KG1 (cell line): ENCODE data around the gene FCRLA.

Source experiments
- DNase-seq: peaks from one replicate; lab custom pipeline; 2025; lab: John Stamatoyannopoulos, UW

Gene FCRLA

DNA sequence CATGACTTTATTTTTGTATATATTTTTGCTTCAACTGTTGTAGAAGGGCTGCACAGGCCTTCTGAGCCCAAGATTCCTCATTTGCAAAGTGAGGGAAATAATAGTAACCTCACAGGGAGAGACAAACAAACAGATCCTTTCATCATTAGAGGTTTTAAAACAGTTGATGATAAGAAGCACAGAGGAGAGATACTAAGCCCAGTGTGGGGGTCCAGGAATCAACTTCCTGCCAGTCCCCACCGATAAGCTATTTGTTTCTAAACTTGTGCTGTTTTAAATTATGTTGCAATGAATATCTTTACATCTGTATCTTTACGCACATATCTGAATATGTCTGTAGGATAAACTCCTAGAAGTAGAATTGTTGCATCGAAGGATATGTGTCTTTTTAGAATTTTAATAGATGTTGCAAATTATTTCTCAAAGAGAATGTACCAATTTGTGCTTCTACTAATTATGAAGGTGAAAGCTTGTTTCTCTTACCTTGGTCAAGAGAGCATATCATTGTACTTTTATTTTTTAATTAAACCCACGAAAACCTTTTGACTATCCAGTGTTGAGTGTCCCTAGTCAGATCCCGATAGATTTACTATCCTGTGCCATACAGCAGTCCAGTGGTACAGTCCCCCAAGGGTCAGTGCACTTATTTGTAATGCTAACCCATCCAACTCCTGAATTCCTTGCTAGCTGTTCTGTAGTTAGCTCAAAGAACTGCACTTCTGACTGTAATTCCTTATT, 25.1 kb downstream of the FCRLA start:
- no peak for DNase-seq

DNA sequence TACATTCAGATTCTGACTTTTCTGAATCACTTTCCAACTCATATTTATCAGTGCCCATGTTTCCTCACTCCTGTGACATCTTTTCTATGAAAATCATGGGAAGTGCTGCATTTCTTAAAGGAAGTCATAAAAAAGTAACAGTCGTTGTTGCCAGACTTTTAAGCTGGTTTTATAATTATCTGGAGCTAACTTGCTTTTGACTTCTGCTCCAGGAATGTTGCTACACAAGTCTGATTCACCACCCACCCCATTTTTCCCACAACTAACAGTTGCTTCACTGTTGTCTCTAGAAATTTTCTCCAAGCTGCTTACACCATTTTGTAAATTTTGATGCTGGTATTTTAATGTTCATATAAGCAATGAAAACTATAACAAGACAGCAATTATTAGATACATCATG, 26.5 kb downstream of the FCRLA start:
- DNase-seq: no peak

DNA sequence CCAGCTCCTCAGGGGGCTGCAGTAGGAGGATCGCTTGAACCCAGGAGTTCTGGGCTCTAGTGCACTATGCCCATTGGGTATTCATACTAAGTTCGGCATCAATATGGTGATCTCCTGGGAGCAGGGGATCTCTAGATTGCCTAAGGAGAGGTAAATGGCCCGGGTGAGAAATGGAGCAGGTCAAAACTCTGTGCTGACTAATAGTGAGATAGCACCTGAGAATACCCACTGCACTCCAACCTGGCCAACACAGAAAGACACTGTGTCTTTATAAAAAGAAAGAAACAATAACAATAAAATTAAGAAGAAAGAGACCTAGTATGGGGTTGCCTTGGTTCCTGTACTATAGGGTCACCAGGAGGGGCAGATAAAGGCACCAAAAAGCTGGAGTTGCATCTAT, 28.8 kb downstream of the FCRLA start:
- no peak for DNase-seq

DNA sequence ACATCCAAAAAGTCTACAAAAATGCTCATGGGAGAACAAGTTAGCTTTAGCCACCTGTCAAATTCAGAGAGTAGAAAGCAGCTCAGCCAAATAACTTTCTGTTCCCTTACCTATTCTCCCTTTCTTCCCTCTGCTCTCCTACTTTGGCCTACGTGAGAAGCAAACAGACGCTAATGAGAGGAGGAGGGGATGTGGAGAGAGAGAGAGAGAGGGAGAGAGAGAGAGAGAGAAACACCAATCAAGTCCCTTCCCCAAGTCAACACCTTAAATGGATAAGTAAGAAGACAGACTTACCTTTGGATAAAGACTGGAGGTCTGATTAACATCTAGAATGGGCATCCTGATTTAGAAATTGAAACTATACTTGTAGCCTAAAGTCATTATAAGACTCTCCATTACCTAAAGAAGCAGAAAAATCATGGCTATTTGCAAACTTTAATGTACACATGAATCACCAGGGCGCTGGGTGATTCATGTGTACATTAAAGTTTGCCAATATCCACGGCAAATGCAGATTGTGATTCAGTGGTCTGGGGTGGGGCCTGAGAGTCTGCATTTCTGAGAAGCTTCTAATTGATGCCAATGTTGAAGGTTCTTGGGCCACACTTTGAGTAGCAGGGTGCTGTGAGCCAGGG, 29.4 kb downstream of the FCRLA start:
- DNase-seq: no peak

DNA sequence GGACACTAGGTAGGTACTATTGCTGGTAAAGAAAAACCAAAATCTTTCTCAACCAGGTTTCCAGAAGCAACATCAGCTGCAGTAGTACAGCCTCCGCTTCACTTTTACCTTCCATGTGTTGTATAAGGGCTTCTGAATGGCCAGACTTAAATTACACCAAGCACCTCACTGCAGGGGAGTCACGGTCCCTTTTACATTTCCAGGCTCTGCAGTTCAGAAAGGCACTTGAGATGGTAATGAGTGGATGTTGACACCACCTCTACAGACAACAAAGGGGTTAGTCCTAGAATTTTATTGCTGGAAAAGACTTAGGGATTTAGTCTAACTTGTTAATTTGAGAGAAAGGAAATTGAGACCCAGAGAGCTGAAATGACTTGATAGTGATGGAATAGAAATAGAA, 30.6 kb downstream of the FCRLA start:
- no peak for DNase-seq

DNA sequence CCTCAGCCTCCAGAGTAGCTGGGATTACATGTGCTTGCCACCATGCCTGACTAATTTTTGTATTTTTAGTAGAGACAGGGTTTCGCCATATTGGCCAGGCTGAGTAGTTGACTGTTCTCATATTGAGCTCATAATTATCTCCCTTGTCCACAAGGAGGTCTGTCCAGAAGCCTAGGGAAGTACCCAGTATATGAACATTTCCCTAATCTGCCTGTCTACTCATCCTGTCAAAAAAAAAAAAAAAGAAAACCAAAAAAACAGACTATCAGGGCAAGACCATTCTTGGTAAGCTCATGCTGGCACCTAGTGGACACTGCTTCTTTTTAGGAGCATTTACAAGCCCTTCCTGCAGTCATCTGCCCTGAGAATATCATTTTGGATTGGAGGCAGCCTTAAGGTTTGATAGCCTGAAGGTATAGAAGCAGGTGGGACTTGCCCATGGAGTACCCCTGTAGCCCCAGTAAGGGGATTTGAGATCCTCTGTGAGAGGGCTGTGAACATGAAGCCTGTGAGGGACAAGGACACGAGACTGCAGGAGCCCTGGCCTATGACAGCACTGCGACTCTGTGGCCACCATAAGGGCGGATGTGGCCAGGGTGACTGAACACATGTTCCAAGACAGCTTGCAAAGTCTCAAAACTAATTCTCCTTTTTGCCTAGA, 31.7 kb downstream of the FCRLA start:
- peak; percentile 72 for DNase-seq

DNA sequence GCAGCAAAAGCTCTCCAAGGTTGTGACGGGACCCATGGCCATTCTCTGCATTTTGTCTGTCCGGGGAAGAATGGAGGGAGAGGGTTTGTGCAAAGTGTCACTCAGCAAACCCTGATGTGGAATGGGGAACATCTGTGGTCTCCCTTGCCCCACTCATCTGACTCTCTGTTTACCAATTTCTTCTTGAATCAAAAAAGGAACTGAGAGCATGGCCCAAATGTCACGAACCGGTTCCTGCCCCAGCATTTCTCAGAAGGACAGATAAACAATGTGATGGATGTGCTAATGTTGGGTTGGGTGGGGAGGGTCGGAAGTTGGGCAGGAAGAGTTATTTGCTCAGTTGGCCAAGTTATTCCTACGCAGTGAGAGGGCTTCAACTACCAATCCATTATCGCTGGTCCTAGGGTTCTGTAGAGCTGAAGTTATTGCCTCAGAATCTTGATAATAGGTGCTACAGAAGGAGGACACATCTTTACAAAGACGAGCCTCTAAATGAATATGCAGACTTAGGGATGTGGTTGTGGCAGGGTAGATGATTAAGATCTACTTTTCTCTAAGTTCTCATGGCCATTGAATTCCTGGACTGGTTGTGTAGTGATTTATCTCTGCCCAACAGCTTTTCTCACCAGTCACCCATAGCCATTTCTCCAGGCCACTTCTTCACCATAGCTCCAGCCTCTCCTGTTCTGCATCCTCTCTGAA, 33.0 kb downstream of the FCRLA start:
- no peak for DNase-seq

DNA sequence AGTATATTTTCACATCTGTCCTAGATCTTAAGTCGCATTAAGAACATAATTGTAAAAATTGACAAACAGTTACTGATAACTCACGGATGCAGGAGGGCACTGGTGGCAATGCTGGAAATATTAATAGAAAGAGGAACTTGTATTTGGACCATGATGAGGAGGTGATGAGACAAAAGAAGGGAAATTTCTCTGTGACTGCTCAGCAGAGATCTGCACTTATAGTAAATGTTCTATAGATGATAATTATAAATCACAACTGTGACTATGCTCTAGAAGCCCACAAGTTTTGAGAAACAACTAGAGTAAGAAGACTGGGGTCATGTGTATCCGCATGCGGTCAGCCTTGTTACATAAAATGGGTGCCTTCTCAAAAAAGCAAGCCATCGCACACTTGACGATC, 33.9 kb downstream of the FCRLA start:
- no peak for DNase-seq

DNA sequence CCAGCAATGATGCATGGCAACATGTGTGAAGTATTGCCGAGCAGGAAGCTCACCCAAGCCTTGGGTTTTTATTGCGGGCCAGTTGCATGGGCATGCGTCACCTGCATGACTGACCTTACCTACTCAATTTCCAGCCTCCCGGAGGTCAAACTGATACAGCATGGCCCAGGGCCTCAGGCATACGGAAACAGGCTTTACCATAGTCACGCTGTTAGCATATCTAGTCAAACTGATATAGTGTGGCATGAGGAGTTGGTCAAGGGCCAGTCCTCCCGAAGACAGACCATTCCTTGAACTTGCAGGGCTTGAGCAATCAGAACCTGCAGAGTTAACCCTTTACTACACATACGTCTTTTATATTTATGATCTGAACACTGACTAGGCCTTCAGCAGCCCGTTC, 36.2 kb downstream of the FCRLA start:
- no peak for DNase-seq

DNA sequence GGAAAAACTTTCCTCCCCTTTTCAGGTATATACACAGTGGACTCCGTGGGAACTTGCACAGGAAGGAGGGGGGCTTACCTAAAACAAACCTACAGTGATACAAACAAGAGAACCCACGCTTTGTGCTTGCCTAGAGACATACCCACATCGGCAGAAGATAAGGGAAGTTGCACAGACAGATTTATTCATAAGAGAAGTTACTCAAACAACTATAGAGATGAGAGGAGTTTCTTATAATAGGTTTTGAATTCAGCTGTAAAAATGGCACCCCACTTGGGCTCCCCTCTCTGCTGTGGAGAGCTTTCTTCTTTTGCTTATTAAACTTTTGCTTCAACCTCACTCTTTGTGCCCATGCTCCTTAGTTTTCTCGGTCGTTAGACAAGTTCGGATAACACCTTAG, 40.8 kb downstream of the FCRLA start:
- no peak for DNase-seq

DNA sequence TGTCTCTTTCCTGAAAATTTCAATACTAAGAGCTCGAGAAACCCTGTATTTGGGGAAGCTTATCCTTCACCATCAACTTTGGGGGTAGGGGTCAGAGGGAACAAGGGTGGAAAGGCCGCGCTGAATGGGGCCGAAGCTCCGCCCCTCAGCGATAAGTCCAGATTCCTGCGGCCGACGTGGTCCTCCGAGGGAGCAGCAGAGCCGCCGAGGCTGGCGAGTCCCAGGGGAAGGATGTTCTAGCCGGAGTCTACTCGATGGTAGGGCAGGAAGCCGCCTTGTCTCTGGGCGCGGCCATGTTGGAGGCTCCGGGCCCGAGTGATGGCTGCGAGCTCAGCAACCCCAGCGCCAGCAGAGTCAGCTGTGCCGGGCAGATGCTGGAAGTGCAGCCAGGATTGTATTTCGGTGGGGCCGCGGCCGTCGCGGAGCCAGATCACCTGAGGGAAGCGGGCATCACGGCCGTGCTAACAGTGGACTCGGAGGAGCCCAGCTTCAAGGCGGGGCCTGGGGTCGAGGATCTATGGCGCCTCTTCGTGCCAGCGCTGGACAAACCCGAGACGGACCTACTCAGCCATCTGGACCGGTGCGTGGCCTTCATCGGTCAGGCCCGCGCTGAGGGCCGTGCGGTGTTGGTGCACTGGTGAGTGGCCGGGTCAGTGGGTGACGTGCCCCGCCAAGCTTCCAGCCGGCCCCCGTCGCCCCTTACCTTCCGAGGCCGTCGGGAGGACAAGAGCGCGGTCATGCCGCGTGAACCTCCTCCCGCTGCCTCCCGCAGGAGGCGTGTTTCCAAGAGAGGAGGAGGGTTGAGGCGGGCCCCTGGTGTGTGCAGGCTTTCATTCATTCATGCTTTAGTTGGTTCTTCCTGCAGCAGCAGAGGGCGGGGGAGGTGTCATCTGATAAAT, 42.7 kb downstream of the FCRLA start, which contains the start of gene DUSP12:
Gene DUSP12, plus strand, starts transcription at position 278 of the 899 bp plus-strand sequence. Its CDS starts 16 bp downstream, at position 294.
- DNase-seq: peak; percentile 79

DNA sequence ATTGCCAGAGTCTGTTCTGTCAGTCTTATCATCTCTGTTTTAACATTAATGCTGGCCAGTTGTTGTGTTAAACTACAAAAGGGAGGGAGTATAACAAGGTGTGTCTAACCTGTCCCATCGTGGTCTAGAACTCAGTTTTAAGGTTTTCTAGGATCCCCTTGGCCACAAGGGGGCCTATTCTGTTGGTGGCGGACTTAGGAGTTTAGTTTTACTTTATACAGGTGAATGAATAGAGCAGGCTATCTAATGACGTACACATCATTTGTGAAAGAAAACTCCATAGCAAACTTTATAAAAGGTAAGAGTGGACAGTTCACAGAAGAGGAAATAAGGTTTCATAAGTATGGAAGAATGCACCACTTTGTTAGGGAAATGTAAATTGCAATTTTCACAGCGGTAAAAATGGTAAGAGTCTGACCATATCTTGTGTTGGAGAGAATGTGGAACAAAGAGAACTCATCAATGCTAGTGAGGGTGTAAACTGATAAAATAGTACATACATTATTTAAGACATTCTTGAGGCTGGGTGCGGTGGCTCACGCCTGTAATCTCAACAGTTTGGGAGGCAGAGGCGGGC, 56.6 kb downstream of the FCRLA start:
- DNase-seq: peak; percentile 37
